Measurements from ENCODE around the gene PCOLCE2. TPM values are rescaled to one million over a fixed set of nuclear protein-coding genes. Genes with fewer than 3 reads are reported as not detected.

The PCOLCE2 gene
- total and polyA plus RNA-seq, 2 donors (not counting 3 experiments of a cell fraction or from before 2014, with no cell fraction given) = not detected

DNA sequence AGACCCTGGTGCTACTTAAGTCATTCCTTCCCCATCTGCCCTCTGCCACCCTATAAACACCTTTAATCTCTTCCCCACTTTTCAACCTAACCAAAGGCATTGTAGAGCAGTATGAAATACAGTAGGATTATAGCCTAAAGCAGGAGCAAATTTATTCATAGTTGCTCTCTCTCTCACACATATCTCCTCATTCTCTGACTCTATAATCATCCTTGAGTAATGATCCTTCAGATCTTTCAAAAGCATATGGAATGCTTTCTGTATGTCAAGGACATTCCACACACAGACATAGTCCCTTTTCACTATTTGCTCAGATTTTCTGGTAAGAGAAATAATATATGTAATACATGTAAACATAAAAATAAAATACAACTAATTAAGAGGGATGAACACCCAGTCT, 111.0 kb downstream of the PCOLCE2 start:
- dilution Hi-C loops (cut with MboI; ENCODE audit: extremely low pct_ligation_motif_present, low sequenced_read_pairs) = no loop called here
- H3K27ac ChIP-seq (ENCODE audit: insufficient read depth, low read depth, low read length) = no peak overlapping the region
- TF ChIP-seq FOS (IDR thresholded peaks at IDR 0.05; ENCODE audit: borderline replicate concordance, insufficient read depth, low read length) (no peak), MYC (IDR thresholded peaks at IDR 0.05; ENCODE audit: low read depth, low read length) (no peak), GATA2 (IDR thresholded peaks at IDR 0.05; ENCODE audit: insufficient read depth, insufficient read length, low read depth, low read length) (no peak), EZH2 (IDR thresholded peaks at IDR 0.05; ENCODE audit: borderline replicate concordance, low read depth, low read length, severe bottlenecking) (no peak), POLR2AphosphoS5 (IDR thresholded peaks at IDR 0.05; ENCODE audit: insufficient read depth, low read depth, low read length) (no peak), POLR2A (IDR thresholded peaks at IDR 0.05; ENCODE audit: low read depth, low read length) (no peak), JUN (IDR thresholded peaks at IDR 0.05; ENCODE audit: borderline replicate concordance, insufficient read depth, insufficient read length, low read depth) (no peak), CTCF (IDR thresholded peaks at IDR 0.05; ENCODE audit: extremely low read depth in 1 of 2, insufficient read depth in 1 of 2, low read depth in 1 of 2, low read length in 2 of 2) (no peak)
- TF ChIP-seq, protein P1, sequence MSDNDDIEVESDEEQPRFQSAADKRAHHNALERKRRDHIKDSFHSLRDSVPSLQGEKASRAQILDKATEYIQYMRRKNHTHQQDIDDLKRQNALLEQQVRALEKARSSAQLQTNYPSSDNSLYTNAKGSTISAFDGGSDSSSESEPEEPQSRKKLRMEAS (IDR thresholded peaks at IDR 0.05; ENCODE audit: insufficient read depth, insufficient read length) = no peak
- ChIA-PET CTCF (no interaction called here), POLR2A (no interaction called here)
- no peak overlapping the region for H3K4me3 ChIP-seq (replicated peaks in 1 of 3; ENCODE audit: insufficient read depth in 1 of 3, low read depth in 1 of 3, low read length in 3 of 3)
- no peak overlapping the region for H3K9ac ChIP-seq (replicated peaks; ENCODE audit: extremely low read depth, insufficient read depth, low read length)
- H3K4me1 ChIP-seq (ENCODE audit: control insufficient read depth, extremely low read depth, insufficient read depth, low read length) = no peaks in the 10 kb centered on the region
- no TSS peak for BruUV-seq (replicated peaks)
- no peaks in the 10 kb centered on the region for H4K20me1 ChIP-seq (replicated peaks; ENCODE audit: control insufficient read depth, extremely low read depth, insufficient read depth, low read length)
- no peaks in the 10 kb centered on the region for H3K79me2 ChIP-seq (ENCODE audit: control insufficient read depth, insufficient read depth, low read length)
- DNase-seq (ENCODE audit: low read depth, low spot score) (no peak), FAIRE-seq (no peak)
- no peaks in the 10 kb centered on the region for H3K9me3 ChIP-seq (replicated peaks; ENCODE audit: control insufficient read depth, insufficient read depth, low read length)
- no peak overlapping the region for H2AFZ ChIP-seq (ENCODE audit: low read depth, low read length)
- no peaks in the 10 kb centered on the region for H3K36me3 ChIP-seq (ENCODE audit: control insufficient read depth in 2 of 2, extremely low read depth in 1 of 2, insufficient read depth in 2 of 2, low read length in 2 of 2)
- no peaks in the 10 kb centered on the region for H3K27me3 ChIP-seq (ENCODE audit: control insufficient read depth in 2 of 2, insufficient read depth in 2 of 2, low read length in 2 of 2)
- intact Hi-C loops (cut with micrococcal nuclease) = no loop called here
- H3K4me2 ChIP-seq (ENCODE audit: insufficient read depth, low read length) = no peak overlapping the region
- H3K9me1 ChIP-seq (replicated peaks; ENCODE audit: control insufficient read depth, extremely low read depth, insufficient read depth, low read length) = no peaks in the 10 kb centered on the region

Data from endothelial cell of umbilical vein (primary cell).